NCI-H128 (cell line): ENCODE measurements around the gene FBXL22.

Experiments used
- DNase-seq: peaks from one replicate; lab custom pipeline; 2025; ENCODE audit not compliant: unreplicated experiment; lab: John Stamatoyannopoulos, UW

The FBXL22 gene, protein sequence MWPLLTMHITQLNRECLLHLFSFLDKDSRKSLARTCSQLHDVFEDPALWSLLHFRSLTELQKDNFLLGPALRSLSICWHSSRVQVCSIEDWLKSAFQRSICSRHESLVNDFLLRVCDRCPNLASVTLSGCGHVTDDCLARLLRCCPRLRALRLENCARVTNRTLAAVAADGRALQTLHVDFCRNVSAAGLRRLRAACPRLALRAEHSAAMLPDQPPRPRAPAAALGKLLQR

GRCh38 chr15:63597038-63597790 is at the start of gene FBXL22:
TSS of gene FBXL22 (plus strand) at chr15:63597387. CDS start at chr15:63597393, 6 bp downstream.
- no peak for DNase-seq

DNA sequence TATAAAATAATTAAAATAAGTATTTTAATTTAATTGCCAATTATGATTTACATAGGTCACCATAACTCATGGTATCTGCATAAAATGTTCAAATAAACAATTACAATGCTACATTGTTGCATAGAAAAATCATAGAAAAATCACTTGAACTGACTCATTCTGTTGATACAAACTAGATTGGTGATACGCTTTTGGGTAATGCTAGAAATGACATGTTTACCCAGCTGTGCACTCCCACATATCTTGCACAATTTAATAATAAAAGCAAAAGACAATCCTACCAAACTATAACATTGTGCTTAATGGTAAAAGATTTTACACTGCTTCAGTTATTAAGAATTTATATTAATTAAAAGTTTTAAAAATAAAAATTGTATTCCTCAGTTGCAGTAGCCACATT is 45.8 kb upstream of the FBXL22 start:
- no peak for DNase-seq

DNA sequence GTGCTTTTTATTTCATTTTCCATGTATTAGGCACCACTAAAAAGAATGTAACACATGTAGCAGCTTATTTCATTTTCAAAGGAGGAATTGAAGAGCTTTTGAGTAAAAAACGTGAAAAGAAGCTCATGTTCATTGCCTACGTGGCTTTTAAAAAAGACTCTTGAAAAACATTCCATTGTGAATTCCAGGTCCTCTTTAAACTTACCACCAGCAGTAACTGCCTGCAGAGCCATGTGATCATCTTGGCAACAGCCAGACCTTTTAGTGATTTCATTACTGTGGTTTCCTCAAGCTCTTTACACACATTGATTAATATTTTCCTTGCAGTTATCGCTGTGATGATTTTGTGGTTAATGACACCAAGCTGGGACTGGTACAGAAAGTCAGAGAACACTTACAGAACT is 43.8 kb upstream of the FBXL22 start:
- DNase-seq, result no peak

- no peak for DNase-seq
These were observed 42.8 kb upstream of the FBXL22 start for GRCh38 chr15:63554337-63554927.

- no peak for DNase-seq
These were observed 41.7 kb upstream of the FBXL22 start for GRCh38 chr15:63555507-63555906.

GRCh38 chr15:63556246-63556645 is 40.9 kb upstream of the FBXL22 start:
- DNase-seq, result no peak

- DNase-seq, result no peak
These were observed 40.5 kb upstream of the FBXL22 start for GRCh38 chr15:63556736-63557135.

DNA sequence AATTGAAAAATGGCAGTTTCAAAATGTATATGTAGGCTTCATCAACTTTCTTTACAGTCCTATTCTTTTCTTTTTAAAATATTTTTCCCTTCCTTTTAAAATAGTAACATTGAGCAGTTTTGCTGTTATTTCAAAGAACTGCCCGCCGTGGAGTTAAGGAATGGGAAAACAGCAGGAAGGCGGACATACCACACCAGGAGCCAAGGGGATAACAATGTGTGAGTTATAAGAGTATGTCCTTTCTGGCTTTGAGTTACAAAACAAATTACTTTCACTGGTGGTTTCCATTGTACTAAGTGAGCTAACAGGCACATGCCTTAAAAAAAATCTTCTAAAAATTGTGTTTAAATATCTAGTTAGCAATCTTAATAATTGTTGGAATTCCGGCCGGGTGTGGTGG is 37.4 kb upstream of the FBXL22 start:
- DNase-seq, result no peak

GRCh38 chr15:63560741-63561448 is 36.3 kb upstream of the FBXL22 start:
- no peak for DNase-seq

DNA sequence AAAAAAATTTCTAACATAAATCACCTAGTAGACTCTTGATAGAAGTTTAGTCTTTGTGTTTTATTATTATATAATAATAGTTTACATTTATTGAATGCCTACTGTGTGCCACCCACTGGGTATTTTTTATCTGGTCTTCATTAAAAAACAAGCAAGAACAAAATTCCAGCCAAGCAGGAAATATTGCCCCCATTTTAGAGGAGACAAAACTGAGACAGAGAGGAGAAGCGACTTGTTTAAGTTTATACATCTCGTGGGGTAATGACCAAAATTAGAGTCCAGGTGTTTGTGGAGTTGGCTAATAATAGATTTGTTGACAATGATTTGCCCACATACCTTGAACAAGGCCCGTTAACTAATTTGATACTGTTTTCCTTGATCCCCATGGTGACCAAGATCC is 33.1 kb upstream of the FBXL22 start:
- DNase-seq, result no peak

DNA sequence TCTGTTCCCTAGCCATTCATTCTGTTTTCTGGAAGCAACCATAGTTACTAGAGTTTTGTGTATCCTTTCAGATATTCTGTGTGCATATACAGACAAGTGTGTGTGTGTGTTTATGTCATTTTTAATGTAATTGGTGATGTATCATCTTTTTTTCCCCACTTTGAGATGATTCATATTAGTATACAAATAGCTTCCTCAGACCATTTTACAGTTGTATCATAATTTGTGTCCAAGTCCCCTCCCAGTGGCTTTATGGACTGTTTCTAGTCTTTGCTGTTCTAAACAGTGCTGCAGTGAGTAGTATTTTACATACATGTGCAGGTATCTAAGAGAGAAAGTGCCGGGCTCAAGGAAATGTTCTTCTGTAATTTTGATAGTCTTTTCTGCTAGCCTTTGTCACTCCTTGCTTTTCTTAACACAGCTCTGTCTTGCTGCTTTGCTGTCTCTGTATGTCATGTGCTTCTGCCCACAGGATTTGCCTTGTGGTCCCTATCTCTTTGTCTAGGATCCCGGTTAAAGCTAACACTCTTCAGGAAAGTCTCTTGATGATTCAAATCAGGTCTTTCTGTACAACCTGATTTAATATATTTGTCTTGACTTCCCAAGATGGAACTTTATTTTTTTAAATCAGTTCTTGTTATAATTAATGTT is 31.5 kb upstream of the FBXL22 start:
- DNase-seq, result no peak

DNA sequence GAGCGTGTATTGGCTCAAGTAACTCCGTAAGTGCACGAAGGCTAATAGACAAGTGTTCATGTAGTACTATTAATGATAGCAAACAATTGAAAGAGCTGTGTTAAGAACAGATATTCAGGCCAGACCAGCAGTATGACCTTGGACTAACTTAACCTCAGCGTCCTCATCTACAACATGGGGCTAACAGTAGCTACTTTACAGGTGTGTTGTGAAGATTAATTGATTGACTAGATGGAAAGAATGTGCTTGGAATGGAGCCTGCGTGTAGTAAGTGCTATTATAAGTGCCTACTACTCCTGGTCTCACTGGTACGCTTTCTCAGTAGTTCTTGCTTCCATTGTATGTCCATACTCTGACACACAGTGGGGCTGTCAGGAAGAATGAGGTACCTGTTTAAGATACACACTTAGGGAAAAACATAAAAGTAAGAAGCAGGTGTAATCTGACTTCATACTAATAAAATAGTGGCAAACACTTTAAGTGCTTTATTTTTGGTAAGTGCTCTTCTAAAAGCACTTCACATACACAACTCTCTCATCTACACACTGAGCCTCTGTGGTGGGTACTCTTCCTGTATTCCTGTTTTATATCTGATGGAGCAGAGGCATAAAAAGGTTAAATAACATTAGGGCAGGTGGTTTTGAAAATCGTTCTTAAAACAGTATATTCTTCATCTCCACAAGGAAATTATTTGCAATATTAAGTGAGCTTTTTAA is 24.3 kb upstream of the FBXL22 start:
- DNase-seq, result no peak

GRCh38 chr15:63573533-63573932 is 23.7 kb upstream of the FBXL22 start:
- no peak for DNase-seq

- no peak for DNase-seq
These were observed 21.9 kb upstream of the FBXL22 start for GRCh38 chr15:63575312-63575711.

DNA sequence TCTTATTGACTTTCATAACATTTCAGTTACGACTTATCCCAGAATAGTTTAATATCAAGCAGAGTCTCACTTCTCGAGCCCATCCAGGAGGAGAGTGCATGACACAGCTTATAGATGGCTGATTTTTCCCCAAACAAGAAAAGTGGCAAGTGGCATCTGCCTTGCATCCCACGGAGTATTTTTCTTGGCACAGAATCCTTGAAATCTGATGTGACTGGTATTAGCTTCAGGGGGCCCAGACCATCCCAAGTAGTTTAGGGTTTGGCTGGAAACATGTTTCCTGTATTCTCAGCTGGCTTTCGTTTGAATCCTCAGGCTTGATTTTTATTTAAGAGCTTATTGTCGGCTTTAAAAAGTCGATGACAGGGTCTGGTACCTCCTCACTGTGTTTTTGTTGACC is 20.7 kb upstream of the FBXL22 start:
- no peak for DNase-seq

DNA sequence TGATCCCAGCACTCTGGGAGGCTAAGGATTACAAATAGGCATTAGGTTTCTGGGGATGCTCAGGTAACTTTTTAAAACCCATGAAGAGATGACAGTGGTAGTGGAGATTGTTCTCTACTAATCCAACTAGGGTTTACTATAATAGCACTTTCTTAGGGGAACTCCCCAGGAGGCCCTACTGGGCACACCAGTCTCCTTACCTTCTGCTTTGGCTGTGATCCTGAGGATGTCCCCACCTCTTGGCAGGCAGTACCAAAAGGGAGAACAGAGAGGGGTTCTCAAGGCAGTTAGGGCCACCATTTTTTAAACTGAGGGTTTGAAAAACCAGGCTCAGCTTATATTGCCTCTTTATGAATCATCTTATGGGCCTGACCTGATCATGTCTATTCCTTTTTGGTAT is 15.0 kb upstream of the FBXL22 start:
- no peak for DNase-seq

DNA sequence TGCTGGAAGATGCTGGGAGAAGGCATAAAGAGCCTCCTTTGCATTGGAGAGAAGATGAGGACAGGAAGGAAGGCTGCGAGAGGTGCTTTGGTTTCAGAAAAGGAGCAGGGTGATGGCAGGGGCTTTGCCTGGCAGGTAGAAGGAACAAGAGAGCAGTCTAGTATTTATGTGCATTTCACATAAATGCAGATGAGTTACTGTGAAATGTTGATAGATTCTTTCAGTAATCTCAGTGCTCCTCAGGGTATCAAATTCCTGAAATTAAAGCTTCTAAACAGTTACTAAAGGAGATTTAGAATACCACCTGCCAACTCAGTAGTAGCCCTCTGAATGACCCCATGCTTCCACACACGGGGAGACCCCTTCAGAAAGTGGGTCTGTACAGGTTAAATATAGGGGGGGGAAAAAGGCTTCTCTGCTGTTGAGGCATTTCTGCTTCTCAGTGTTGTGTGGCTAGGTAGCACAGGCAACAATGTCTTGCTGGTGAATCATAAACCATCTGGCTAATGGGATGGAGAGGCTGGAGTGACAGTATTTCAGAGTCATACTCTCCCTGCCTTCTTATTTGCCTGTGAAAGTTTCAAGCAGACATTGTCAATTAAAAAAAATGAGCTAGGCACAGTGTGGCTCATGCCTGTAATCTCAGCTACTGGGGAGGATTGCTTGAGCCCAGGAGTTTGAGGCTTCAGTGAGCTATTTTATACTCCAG is 14.3 kb upstream of the FBXL22 start:
- no peak for DNase-seq

GRCh38 chr15:63586790-63587189 is 10.4 kb upstream of the FBXL22 start:
- DNase-seq, result no peak

GRCh38 chr15:63587527-63587926 is 9.7 kb upstream of the FBXL22 start:
- no peak for DNase-seq

DNA sequence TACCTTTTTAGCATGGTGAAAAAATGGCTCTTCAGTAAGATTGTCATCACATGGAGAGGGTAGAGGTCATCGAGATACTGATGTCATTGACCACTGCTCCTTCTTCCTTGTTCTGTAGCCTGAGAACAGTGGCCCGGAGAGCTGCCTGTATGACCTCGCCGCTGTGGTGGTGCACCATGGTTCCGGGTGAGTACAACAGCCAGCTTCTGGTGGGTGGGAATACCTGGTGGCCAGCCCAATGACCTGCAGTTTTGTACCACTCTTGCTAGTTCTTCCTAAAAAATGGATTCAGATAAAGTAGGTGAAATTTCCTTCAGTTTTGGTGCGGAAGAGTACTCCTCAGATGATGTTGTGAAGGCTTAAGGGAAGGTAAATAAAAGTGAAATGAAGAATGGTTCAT is 8.4 kb upstream of the FBXL22 start:
- DNase-seq, result no peak
